ENCODE measurements around the gene PAM16. TPM values are rescaled to one million over a fixed set of nuclear protein-coding genes. Genes with fewer than 3 reads are reported as not detected.
A peak's percentile ranks its signal among the peaks of the same experiment; 100 is the strongest.

The PAM16 gene
- total RNA-seq, 4 donors from 2014 or later, result 26.5 to 40.5 (median 29.2) TPM

DNA sequence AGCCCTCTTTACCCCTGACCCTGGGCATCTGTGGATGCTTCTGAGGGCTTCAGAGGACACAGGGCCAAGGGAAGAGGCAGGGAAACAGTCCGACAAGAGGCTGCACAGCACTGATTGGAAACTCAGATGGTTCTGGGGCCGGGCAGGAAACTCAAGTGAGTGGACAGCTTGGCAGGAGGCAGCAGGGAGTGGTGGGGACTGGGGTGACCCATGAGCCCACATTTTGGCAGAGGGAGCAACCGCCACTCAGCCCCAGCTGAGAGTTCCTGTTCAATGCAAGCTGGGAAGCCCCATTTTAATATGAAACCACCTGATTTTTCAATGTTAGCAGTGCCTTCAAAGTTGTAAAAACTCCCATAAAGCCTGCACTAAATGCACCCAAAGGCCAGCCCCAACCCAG is 19.0 kb upstream of the PAM16 start:
- in situ Hi-C loops (cut with MboI; ENCODE audit: low pct_ligation_motif_present in 1 of 4, low pct_unique_long_range_greater_than_20kb in 1 of 4, low sequenced_read_pairs in 3 of 4) (no loop called here), intact Hi-C loops (cut with DNase I; ENCODE audit: low total_unique reads) (no loop called here)
- H3K36me3 ChIP-seq, result no peaks in the 10 kb centered on the region
- no peaks in the 10 kb centered on the region for H3K27me3 ChIP-seq
- H3K4me1 ChIP-seq, result peaks cover 17 to 39% (median 32%) of the 10 kb centered on the region in 4 donors
- no peak overlapping the region for H3K4me3 ChIP-seq
- H3K9me3 ChIP-seq, result no peaks in the 10 kb centered on the region
- TF ChIP-seq POLR2A (IDR thresholded peaks at IDR 0.05) (no peak), EP300 (IDR thresholded peaks at IDR 0.05; ENCODE audit: low read depth) (no peak), POLR2AphosphoS5 (IDR thresholded peaks at IDR 0.05) (no peak)
- TF ChIP-seq, protein P1, sequence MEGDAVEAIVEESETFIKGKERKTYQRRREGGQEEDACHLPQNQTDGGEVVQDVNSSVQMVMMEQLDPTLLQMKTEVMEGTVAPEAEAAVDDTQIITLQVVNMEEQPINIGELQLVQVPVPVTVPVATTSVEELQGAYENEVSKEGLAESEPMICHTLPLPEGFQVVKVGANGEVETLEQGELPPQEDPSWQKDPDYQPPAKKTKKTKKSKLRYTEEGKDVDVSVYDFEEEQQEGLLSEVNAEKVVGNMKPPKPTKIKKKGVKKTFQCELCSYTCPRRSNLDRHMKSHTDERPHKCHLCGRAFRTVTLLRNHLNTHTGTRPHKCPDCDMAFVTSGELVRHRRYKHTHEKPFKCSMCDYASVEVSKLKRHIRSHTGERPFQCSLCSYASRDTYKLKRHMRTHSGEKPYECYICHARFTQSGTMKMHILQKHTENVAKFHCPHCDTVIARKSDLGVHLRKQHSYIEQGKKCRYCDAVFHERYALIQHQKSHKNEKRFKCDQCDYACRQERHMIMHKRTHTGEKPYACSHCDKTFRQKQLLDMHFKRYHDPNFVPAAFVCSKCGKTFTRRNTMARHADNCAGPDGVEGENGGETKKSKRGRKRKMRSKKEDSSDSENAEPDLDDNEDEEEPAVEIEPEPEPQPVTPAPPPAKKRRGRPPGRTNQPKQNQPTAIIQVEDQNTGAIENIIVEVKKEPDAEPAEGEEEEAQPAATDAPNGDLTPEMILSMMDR (IDR thresholded peaks at IDR 0.05), result no peak
- H3K27ac ChIP-seq, result peak overlapping the region; percentile 78 to 92 (median 83)
- DNase-seq, result no peak
- 70% methylated on average over 3 of the region's 3 CpGs; no CpG with 5 or more reads in 1 of the 2 donors for WGBS, 2 donors (ENCODE audit: low coverage in 1 of 2)

DNA sequence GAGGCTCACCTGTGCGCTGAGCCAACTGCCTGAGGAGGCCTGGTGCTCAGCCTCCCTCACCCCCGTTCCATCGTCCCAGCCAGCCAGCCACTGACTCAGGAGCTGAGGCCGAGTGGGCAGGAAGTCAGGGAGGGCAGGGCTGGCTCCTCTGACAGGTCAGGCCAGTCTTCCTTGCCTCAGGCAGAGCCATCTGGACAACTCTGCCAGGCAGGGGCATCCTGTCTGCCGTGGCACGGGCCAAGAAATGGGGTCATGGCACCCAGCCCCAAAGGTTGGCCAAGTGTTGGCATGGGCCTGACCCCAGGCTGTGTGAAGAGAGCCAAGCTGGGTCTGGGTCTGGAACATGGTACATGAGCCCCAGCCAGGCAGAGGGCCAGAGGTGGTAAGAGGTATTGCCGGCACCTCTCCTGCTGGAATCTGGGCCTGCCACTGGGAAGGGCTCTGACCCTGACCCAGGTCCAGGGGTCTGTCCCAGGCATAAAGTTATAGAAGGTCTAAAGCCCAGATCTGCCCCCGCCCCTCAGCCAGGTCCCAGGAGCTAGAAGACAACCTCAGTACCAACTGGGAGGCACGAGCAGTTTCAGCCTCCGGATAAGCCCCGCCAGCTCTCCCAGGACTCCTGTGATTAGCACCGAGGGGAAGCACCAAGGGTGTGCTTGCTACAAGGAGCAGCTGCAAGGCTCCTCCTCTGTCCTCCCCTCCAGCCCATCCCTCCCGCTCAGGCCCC is 18.0 kb upstream of the PAM16 start:
- peaks cover 11 to 32% (median 26%) of the 10 kb centered on the region in 4 donors for H3K4me1 ChIP-seq
- intact Hi-C loops (cut with DNase I; ENCODE audit: low total_unique reads), result no loop called here
- peak overlapping the region in 2 of 4 donors; percentile 78 to 92 for H3K27ac ChIP-seq
- TF ChIP-seq EP300 (IDR thresholded peaks at IDR 0.05; ENCODE audit: low read depth), result no peak
- TF ChIP-seq POLR2A (IDR thresholded peaks at IDR 0.05), result no peak
- no peak for TF ChIP-seq POLR2AphosphoS5 (IDR thresholded peaks at IDR 0.05)
- DNase-seq, result no peak
- H3K4me3 ChIP-seq, result no peak overlapping the region
- in situ Hi-C loops (cut with MboI; ENCODE audit: low pct_ligation_motif_present in 1 of 4, low pct_unique_long_range_greater_than_20kb in 1 of 4, low sequenced_read_pairs in 3 of 4), result no loop called here
- peaks cover 0 to 2% (median 0%) of the 10 kb centered on the region in 4 donors for H3K36me3 ChIP-seq
- 90 to 100% methylated on average over 1 to 13 of the region's 13 CpGs for WGBS, 2 donors (ENCODE audit: low coverage in 1 of 2)
- H3K27me3 ChIP-seq, result no peaks in the 10 kb centered on the region
- H3K9me3 ChIP-seq, result no peaks in the 10 kb centered on the region

DNA sequence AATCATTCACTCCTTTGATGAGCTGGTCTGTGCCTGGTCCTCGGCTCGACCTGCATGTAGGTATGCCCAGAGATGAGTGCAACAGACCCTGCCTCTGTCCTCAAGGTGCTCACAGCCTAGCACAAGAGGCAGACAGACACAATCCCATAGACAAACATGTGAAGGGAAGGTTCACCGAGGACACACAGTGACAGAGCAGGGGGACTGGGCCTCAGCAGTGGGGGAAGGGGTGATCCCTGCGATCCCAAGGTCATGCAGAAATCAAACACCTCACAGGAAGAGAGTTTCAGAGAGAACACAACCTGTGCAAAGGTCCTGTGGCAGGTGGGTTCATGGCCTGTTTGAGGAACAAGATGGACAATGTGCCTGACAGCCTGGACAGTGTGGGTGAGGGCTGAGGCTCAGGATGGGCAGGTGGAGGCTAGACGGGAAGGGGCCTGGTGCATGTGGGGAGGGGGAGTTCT is 16.3 kb upstream of the PAM16 start:
- in situ Hi-C loops (cut with MboI; ENCODE audit: low pct_ligation_motif_present in 1 of 4, low pct_unique_long_range_greater_than_20kb in 1 of 4, low sequenced_read_pairs in 3 of 4), result no loop called here
- Histone ChIP-seq H3K4me3 (no peak overlapping the region), H3K9me3 (no peaks in the 10 kb centered on the region), H3K4me1 (peaks cover 2 to 15% (median 10%) of the 10 kb centered on the region in 4 donors), H3K36me3 (peaks cover 0 to 11% (median 0%) of the 10 kb centered on the region in 4 donors), H3K27me3 (no peaks in the 10 kb centered on the region), H3K27ac (no peak overlapping the region)
- no peak for TF ChIP-seq EP300 (IDR thresholded peaks at IDR 0.05; ENCODE audit: low read depth)
- TF ChIP-seq, protein P1 (IDR thresholded peaks at IDR 0.05), result no peak
- TF ChIP-seq POLR2A (IDR thresholded peaks at IDR 0.05), result no peak
- TF ChIP-seq POLR2AphosphoS5 (IDR thresholded peaks at IDR 0.05), result no peak
- DNase-seq, result no peak
- 91 to 100% methylated on average over 3 to 5 of the region's 5 CpGs for WGBS, 2 donors (ENCODE audit: low coverage in 1 of 2)
- intact Hi-C loops (cut with DNase I; ENCODE audit: low total_unique reads), result no loop called here

DNA sequence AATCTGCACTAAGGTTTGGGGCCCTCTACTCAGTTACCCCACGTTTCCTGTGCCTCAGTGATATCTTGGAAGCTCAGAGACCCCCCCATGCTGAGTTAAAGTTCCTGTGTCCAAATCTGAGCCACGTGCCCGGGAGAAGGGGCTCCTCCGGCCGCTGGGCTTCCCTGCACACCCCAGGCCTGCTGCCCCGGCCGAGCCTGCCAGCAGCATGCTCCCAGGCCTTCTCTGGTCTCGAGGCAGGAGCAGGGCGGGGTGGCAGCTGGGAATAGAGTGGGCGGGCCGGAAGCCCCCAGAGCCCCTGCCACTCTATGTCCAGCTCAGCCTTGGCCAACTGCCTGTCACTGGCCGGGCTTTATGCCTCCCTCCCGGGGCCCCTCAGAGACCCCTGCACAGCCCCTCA is 14.9 kb upstream of the PAM16 start:
- Histone ChIP-seq H3K27ac (no peak overlapping the region), H3K36me3 (peaks cover 0 to 11% (median 0%) of the 10 kb centered on the region in 4 donors), H3K4me1 (peaks cover 0 to 3% (median 1%) of the 10 kb centered on the region in 4 donors), H3K9me3 (no peaks in the 10 kb centered on the region), H3K4me3 (no peak overlapping the region), H3K27me3 (no peaks in the 10 kb centered on the region)
- intact Hi-C loops (cut with DNase I; ENCODE audit: low total_unique reads), result no loop called here
- in situ Hi-C loops (cut with MboI; ENCODE audit: low pct_ligation_motif_present in 1 of 4, low pct_unique_long_range_greater_than_20kb in 1 of 4, low sequenced_read_pairs in 3 of 4), result no loop called here
- TF ChIP-seq POLR2A (IDR thresholded peaks at IDR 0.05), result no peak
- TF ChIP-seq, protein P1 (IDR thresholded peaks at IDR 0.05), result no peak
- no peak for TF ChIP-seq POLR2AphosphoS5 (IDR thresholded peaks at IDR 0.05)
- no peak for TF ChIP-seq EP300 (IDR thresholded peaks at IDR 0.05; ENCODE audit: low read depth)
- no peak for DNase-seq
- WGBS, 2 donors (ENCODE audit: low coverage in 1 of 2), result 90 to 96% methylated on average over 2 to 12 of the region's 13 CpGs
